ENCODE measurements around the gene TEX2. TPM values are rescaled to one million over a fixed set of nuclear protein-coding genes. Genes with fewer than 3 reads are reported as not detected.

The TEX2 gene
- total RNA-seq, 1 experiment from 2014 or later, result 11.7 TPM

DNA sequence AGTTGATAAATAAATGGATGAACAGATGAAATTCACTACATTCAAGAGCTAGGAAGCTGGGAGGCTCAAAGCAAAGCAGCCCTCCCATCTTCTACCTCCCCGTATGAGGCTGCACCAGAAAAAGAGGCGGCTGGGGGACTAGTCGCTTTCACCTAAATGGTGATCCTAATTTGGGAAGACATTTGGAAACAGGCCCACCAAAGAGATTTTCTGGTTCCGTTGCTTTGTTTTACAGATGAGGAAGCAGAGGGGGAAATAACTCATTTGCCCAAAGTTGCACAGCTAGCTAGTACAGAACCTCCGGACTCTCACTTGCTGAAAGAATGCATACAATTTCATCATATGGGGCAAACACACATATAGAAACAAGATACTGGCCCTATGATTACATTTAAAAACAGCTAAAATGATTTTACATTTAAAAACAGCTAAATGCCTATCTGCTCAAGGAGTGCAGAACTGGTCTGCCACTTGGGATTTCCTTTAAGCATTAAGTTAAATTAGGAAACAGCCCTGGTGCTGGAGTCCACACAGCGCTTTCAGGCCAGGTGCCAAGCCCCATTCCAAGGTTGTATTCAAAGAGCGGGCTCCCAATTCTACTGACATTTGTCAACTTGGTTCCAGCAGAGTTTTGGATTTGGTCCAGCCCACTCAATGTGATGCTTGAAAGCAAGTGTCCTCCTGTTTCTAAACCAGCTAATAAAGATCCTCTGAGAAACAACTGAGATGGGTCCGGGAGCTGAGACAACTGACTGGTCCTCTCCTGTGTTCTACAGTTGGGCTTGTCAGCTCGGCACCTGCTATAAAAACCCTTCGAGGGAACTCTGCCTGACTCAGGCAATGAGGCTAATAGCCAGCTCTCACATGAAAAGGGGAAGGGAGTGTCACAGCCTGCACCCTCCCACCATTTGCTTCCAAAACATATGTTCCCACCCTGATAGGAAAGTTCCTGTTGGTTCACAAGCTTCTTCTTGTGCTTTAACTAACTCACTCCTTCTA lies 144.8 kb downstream of the TEX2 start:
- DNase-seq (ENCODE audit: low spot score), result no peak

- no peak for DNase-seq (ENCODE audit: low spot score)
Observed at GRCh38 chr17:64115822-64116534, 147.1 kb downstream of the TEX2 start.

- no peak for DNase-seq (ENCODE audit: low spot score)
Observed at GRCh38 chr17:64115043-64115698, 147.9 kb downstream of the TEX2 start.

- DNase-seq (ENCODE audit: low spot score), result no peak
Observed at GRCh38 chr17:64113006-64113405, 150.1 kb downstream of the TEX2 start.

DNA sequence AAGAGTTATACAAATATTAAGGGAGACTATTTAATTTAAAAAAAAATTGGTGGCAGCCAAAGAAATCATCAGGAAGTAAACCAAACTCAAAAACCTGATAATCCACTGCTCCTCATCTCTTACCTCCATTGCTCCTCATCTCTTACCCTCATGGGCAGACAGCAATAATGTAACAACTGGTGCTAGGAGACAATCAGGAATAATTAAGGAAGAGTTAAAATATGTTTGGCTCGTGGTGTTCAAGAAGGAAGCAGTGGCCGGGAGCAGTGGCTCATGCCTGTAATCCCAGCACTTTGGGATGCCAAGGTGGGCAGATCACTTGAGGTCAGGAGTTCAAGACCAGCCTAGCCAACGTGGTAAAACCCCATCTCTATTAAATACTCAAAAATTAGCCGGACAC lies 151.2 kb downstream of the TEX2 start:
- no peak for DNase-seq (ENCODE audit: low spot score)

GRCh38 chr17:64110379-64111152 lies 152.5 kb downstream of the TEX2 start:
- no peak for DNase-seq (ENCODE audit: low spot score)

GRCh38 chr17:64109400-64109799 lies 153.7 kb downstream of the TEX2 start:
- no peak for DNase-seq (ENCODE audit: low spot score)

- DNase-seq (ENCODE audit: low spot score), result no peak
Observed at GRCh38 chr17:64107500-64108236, 155.4 kb downstream of the TEX2 start.

DNA sequence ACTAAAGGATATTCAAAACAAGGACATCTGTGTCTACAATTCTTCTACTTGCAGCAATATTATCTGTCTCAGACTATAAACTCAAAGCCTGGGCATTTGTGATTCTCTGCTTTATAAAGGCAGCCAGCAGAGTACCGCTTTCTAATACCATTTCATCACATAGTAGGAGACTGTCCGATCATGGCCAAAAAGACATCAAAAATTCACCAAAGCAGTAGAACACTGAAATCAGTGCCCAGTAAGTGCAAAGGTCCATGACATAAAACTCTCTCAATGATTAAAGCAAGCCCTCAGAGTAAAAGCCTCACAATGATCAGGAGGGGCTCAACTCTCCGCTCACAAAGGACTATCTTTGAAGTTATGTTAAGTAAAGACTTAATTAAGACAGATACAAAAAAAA lies 156.1 kb downstream of the TEX2 start:
- no peak for DNase-seq (ENCODE audit: low spot score)

- DNase-seq (ENCODE audit: low spot score), result peak; percentile 46
Observed at GRCh38 chr17:64103391-64104364, 159.4 kb downstream of the TEX2 start.

- no peak for DNase-seq (ENCODE audit: low spot score)
Observed at GRCh38 chr17:64102627-64103390, 160.3 kb downstream of the TEX2 start.

DNA sequence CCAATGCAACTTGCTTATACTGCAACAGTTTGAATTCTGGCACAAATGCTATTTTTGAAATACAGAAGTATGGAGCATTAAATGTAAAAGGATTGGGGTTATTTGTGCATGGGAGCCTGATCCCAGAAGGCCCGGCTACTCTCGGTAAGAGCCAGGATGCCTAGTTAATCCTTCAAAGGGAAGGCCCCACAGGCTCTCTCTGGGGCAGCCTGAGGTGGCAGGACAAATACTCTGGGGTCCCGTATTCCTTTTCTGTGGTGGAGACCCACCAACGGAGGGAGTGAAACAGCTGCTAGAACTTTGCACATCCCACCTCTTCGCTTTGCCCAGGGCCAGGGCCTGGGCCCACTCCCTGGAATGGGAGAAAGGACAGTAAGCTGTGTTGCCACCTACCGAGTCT lies 163.5 kb downstream of the TEX2 start:
- DNase-seq (ENCODE audit: low spot score), result no peak

Other genes starting within 250 kb of the TEX2 start
- gene ICAM2, start 242.6 kb downstream of the TEX2 start, total RNA-seq (2014; rRNA removed; shearing (Covaris generic)), result 0.14 TPM in 1 of 2 replicates, not detected in the other
- gene ERN1, start 133.1 kb downstream of the TEX2 start, total RNA-seq (2014; rRNA removed; shearing (Covaris generic)), result 1.2 and 2.7 TPM in 2 replicates
- 0.06 and 0.85 TPM in 2 replicates for gene PECAM1, start 127.6 kb upstream of the TEX2 start, total RNA-seq (2014; rRNA removed; shearing (Covaris generic))
- 20.3 and 24.8 TPM in 2 replicates for gene MILR1, start 185.9 kb upstream of the TEX2 start, total RNA-seq (2014; rRNA removed; shearing (Covaris generic))
- gene POLG2, start 233.8 kb upstream of the TEX2 start, total RNA-seq (2014; rRNA removed; shearing (Covaris generic)), result 11.8 and 40.1 TPM in 2 replicates
- 217 TPM in 2 replicates for gene DDX5, start 243.0 kb upstream of the TEX2 start, total RNA-seq (2014; rRNA removed; shearing (Covaris generic))
- 23.3 and 24.6 TPM in 2 replicates for gene CEP95, start 243.7 kb upstream of the TEX2 start, total RNA-seq (2014; rRNA removed; shearing (Covaris generic))

All from H4 (cell line).